ENCODE data around the gene UGT1A6. TPM values are rescaled to one million over a fixed set of nuclear protein-coding genes. Genes with fewer than 3 reads are reported as not detected.
"Not testable (repeated sequence)": the region's sequence is repeated elsewhere in the genome, so short reads cannot be mapped to it uniquely, and the experiment has no call there.

Gene UGT1A6
- total RNA-seq, 1 donor from 2014 or later: not detected

DNA sequence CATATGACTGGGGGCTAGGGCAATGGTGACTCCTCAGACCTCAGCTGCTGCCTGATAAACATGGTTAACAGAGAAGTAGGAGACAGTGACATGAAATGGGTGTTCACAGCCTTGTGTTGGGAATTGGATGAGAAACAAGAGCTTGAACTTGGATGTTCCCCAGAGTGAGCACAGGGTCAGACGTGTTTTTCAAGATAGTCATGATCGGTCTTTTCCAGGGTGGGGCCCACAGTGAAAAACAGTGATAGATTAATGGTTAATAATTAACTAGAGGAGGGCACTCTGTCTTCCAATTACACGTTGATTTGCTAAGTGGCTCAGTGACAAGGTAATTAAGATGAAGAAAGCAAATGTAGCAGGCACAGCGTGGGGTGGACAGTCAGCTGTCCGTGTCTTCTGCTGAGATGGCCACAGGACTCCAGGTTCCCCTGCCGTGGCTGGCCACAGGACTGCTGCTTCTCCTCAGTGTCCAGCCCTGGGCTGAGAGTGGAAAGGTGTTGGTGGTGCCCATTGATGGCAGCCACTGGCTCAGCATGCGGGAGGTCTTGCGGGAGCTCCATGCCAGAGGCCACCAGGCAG is 36.1 kb downstream of the UGT1A6 start, which contains the start of gene UGT1A3:
Gene UGT1A3, plus strand, starts transcription at position 320 of the 579 bp plus-strand sequence. Its CDS starts 85 bp downstream, at position 405.
- peaks cover 9% of the 10 kb centered on the region for H3K4me1 Mint-ChIP-seq (ENCODE audit: low read depth)
- H3K27ac Mint-ChIP-seq: no peak within 1 kb of the TSS
- no peaks in the 10 kb centered on the region for H3K36me3 Mint-ChIP-seq (ENCODE audit: insufficient read depth)
- no peak for TF ChIP-seq CTCF (IDR thresholded peaks at IDR 0.05; ENCODE audit: unreplicated experiment)
- DNase-seq (ENCODE audit: low spot score, unreplicated experiment): no peak
- H3K27me3 Mint-ChIP-seq: no peaks in the 10 kb centered on the region
- H3K4me3 Mint-ChIP-seq (ENCODE audit: low read depth): no peak within 1 kb of the TSS
- peaks cover 5% of the 10 kb centered on the region for H3K9me3 Mint-ChIP-seq (ENCODE audit: low read depth)

DNA sequence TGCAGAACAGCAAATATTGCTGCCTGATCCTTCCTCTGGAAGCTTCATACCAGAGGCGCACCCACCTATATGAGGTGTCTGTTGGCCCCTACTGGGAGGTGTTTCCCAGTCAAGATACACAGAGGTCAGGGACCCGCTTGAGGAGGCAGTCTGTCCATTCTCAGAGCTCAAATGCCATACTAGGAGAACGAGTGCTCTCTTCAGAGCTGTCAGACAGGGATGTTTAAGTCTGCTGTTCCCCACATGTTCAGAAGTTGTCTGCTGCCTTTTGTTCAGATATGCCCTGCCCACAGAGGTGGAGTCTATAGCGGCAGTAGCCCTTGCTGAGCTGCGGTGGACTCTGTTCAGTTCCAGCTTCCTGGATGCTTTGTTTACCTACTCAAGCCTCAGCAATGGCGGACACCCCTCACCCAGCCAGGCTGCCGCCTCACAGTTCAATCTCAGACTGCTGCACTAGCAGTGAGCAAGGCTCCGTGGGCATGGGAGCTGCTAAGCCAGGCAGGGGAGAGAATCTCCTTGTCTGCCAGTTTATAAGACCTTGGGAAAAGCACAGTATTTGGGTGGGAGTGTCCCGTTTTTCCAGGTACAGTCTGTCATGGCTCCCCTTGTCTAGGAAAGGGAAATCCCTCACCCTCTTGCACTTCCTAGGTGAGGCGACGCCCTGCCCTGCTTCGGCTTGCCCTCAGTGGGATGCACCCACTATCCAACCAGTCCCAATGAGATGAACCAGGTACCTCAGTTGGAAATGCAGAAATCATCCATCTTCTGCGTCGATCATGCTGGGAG is 44.4 kb downstream of the UGT1A6 start:
- H3K4me3 Mint-ChIP-seq (ENCODE audit: low read depth); H3K27me3 Mint-ChIP-seq; H3K36me3 Mint-ChIP-seq (ENCODE audit: insufficient read depth); DNase-seq (ENCODE audit: low spot score, unreplicated experiment); H3K27ac Mint-ChIP-seq: not testable (repeated sequence)
- peaks cover 13% of the 10 kb centered on the region for H3K9me3 Mint-ChIP-seq (ENCODE audit: low read depth)
- peaks cover 11% of the 10 kb centered on the region for H3K4me1 Mint-ChIP-seq (ENCODE audit: low read depth)

DNA sequence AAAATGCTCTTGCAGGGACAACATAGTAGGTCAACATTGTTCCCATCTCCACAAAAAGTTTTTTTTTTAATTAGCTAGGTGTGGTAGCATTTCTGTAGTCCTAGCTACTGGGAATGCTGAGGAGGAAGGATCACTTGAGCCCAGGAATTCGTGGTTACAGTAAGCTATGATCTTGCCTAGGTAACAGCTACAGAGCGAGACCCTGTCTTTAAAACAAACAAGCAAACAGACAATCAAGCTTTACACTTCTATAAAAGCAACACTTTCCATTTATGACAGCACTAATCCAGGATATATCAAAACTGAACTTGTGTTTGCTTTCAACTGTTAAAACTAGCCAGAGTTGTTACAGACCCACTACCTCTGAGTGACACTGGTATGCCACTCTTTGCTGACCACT is 48.2 kb downstream of the UGT1A6 start:
- Mint-ChIP-seq H3K27ac (no peak overlapping the region), H3K27me3 (peaks cover 4% of the 10 kb centered on the region), H3K4me3 (ENCODE audit: low read depth) (no peak overlapping the region), H3K4me1 (ENCODE audit: low read depth) (peaks cover 4% of the 10 kb centered on the region), H3K36me3 (ENCODE audit: insufficient read depth) (no peaks in the 10 kb centered on the region), H3K9me3 (ENCODE audit: low read depth) (peaks cover 13% of the 10 kb centered on the region)
- no peak for TF ChIP-seq CTCF (IDR thresholded peaks at IDR 0.05; ENCODE audit: unreplicated experiment)
- no peak for DNase-seq (ENCODE audit: low spot score, unreplicated experiment)

DNA sequence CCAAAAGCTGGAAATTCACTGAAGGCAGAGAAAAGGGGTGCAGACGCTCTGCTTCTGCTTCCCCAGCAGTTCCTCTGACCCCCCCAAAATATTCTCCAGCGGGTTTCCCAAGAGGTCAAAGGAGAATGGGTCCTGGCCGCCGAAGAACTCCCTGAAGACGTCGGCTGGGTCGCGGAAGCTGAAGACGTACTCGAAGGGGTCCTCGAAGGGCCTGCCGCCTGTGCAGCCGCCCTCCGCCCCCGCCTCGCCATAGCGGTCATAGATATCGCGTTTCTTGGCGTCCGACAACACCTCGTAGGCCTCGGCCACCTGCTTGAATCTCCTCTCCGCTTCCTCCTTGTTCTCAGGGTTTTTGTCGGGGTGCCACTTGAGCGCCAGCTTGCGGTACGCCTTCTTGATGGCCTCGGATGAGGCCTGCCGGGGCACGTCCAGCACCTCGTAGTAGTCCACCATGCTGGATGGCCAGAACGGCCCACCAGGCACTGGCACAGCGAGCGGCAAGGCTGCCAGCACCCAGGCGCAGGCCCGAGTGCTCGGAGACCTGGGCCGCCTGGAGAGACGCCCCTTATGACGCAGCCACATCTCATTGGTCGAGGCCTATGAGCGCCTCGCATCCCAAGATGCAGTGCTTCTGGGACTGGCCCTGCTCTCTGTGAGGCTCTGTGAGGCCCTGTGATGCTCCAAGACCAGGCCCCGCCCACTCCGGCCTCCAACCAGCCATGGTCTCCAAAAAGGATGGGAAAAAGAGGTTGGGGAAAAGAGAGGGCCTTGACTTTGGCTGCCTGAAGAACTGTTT is 51.0 kb downstream of the UGT1A6 start:
- peaks cover 15% of the 10 kb centered on the region for H3K9me3 Mint-ChIP-seq (ENCODE audit: low read depth)
- no peak for TF ChIP-seq CTCF (IDR thresholded peaks at IDR 0.05; ENCODE audit: unreplicated experiment)
- DNase-seq (ENCODE audit: low spot score, unreplicated experiment): no peak
- H3K27ac Mint-ChIP-seq: no peak overlapping the region
- H3K4me1 Mint-ChIP-seq (ENCODE audit: low read depth): peaks cover 4% of the 10 kb centered on the region
- H3K4me3 Mint-ChIP-seq (ENCODE audit: low read depth): no peak overlapping the region
- no peaks in the 10 kb centered on the region for H3K36me3 Mint-ChIP-seq (ENCODE audit: insufficient read depth)
- peaks cover 8% of the 10 kb centered on the region for H3K27me3 Mint-ChIP-seq

DNA sequence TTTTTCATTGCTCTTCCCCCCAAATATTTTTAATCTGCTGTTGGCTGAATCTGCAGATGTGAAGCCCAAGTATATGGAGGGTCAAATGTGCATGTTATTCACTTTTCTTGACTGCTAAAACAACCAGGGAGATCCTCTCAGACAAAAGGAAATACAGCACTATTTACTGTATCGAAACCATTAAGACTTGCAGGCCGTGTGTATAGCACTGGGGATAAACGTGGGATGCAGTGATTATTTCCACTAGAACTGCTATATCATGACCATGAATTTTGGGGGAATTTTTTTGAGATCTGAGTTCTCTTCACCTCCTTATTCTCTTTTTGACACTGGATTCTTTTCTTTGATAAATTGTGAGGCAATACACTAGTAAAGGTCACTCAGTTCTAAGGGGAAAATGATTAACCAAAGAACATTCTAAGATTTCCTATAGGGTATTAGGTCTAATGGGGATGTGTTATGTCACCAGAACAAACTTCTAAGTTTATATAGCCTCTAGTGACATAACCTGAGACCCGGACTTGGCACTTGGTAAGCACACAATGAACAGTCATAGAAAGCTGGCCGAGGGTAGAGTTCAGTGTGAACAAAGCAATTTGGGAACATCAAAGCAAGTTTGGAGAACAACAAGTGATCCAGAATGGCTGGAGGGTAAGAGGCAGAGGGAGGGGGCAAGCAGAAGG is 52.5 kb downstream of the UGT1A6 start:
- H3K9me3 Mint-ChIP-seq (ENCODE audit: low read depth): peaks cover 23% of the 10 kb centered on the region

DNA sequence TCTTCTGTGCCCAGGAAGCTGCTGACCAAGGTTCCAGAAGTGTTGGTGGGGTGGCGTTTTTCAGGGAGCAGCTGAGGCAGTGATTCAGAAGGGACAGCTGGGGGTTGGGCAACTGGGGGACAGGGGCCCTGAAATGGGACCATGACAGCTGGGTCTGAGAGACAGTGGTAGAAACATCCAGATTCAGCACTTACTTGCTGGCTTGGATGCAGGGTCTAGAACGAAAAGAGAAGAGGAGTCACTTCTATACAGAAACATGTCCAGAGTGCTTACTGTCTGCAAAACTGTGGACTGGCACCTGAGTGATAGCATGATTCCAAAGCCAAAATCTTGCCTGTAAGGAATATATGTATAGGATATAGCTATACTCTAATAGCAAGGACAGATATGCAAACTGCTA is 53.1 kb downstream of the UGT1A6 start:
- not testable (repeated sequence) for DNase-seq (ENCODE audit: low spot score, unreplicated experiment); H3K4me1 Mint-ChIP-seq (ENCODE audit: low read depth); H3K36me3 Mint-ChIP-seq (ENCODE audit: insufficient read depth); H3K4me3 Mint-ChIP-seq (ENCODE audit: low read depth); H3K27ac Mint-ChIP-seq
- Mint-ChIP-seq H3K9me3 (ENCODE audit: low read depth) (peaks cover 25% of the 10 kb centered on the region), H3K27me3 (peaks cover 12% of the 10 kb centered on the region)

More for the DNA sequence above, 52.5 kb downstream of the UGT1A6 start:
- peaks cover 12% of the 10 kb centered on the region for H3K27me3 Mint-ChIP-seq
- H3K4me1 Mint-ChIP-seq (ENCODE audit: low read depth): peaks cover 4% of the 10 kb centered on the region
- H3K4me3 Mint-ChIP-seq (ENCODE audit: low read depth): no peak overlapping the region
- peaks cover under 1% of the 10 kb centered on the region for H3K36me3 Mint-ChIP-seq (ENCODE audit: insufficient read depth)
- TF ChIP-seq CTCF (IDR thresholded peaks at IDR 0.05; ENCODE audit: unreplicated experiment): no peak
- no peak overlapping the region for H3K27ac Mint-ChIP-seq
- no peak for DNase-seq (ENCODE audit: low spot score, unreplicated experiment)

All from progenitor cell of endocrine pancreas (in vitro differentiated cells).